Stimulated activated CD4-positive, alpha-beta T cell treated with anti-CD3 and anti-CD28 coated beads, Interleukin-4, amount 100 ng/mL, for 1 hour (primary cell): ENCODE data around the gene CAMTA1.

Experiments
- DNase-seq: peaks from one replicate; pipeline ENCODE4 v3.0.0-alpha.2; 2020

Gene CAMTA1

GRCh38 chr1:7430691-7431090, 645.4 kb downstream of the CAMTA1 start:
- no peak for DNase-seq

DNA sequence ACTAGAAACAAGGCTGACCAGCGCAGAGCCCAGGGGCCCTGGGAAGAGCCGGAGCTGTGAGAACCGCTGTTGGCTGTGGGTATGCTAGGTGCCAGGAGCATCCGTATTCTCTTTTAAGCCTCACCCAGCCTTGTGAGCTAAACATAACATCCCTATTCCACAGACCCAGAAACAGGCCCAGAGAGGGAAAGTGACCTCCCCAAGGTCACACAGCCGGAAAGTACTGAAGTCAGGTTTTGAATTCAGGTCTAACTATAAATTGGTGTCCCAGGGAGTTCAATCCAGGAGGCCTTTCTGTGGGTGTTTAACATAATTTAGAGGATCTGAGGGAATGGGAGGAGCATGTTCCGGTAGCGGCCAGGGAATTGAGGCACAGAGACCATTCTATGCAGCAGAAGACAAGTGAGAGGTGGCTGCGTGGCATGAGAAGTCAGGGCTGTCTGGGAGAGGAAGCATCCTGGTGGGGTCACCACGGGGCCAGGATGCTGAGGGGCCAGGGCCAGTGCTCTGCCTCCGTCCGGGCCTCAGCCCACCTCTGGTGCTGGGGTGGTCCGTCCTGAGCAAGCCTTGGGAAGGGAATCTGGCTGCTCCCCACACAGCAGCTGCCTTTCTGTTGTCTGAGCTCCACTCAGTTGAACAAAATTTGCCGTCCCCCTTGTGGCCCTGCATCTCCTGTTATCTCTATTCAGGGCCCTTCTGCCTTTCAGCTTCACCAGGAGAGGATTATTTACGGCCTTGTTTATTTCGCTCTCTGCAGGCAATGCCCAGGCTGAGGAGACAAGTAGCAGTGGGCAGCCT, 647.0 kb downstream of the CAMTA1 start:
- no peak for DNase-seq

DNA sequence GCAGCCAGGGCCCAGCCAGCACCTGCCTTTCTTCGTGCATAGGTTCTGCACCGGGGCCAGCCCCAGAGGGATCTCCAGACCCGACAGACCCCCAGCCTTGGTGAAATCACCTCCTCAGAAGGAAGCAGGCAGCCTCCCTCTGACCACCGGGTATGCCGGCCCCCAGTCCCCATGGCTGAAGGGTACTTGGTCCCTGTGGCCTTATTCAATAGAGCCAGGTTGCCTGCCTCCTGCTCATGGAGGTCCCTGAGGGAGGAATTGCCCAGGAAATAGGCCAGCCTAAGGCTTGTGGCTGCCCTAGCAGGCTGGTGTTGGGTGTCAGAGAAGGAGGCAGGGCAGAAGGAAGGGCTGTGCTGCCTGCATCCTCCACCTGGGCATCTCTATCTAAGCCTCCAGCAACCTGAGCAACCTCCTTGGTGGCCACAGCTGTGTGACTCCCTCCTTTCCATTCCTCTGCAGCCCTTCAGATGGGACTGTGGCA, 647.7 kb downstream of the CAMTA1 start:
- no peak for DNase-seq

DNA sequence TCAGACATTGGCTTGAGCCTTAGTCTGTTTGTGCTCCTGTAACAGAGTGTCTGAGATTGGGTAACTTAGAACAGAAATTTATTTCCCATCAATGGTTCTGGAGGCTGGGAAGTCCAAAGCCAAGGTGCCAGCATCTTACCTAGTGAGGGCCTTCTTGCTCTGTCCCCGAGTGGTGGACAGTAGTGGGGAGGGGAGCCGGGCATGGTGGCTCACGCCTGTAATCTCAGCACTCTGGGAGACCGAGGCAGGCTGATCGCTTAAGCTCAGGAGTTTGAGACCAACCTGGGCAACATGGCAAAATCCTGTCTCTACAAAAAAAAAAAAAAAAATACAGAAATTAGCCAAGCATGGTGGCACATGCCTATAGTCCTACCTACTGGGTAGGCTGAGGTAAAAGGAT, 649.3 kb downstream of the CAMTA1 start:
- no peak for DNase-seq

- DNase-seq = no peak
Measured at GRCh38 chr1:7435276-7436055, 650.2 kb downstream of the CAMTA1 start.

DNA sequence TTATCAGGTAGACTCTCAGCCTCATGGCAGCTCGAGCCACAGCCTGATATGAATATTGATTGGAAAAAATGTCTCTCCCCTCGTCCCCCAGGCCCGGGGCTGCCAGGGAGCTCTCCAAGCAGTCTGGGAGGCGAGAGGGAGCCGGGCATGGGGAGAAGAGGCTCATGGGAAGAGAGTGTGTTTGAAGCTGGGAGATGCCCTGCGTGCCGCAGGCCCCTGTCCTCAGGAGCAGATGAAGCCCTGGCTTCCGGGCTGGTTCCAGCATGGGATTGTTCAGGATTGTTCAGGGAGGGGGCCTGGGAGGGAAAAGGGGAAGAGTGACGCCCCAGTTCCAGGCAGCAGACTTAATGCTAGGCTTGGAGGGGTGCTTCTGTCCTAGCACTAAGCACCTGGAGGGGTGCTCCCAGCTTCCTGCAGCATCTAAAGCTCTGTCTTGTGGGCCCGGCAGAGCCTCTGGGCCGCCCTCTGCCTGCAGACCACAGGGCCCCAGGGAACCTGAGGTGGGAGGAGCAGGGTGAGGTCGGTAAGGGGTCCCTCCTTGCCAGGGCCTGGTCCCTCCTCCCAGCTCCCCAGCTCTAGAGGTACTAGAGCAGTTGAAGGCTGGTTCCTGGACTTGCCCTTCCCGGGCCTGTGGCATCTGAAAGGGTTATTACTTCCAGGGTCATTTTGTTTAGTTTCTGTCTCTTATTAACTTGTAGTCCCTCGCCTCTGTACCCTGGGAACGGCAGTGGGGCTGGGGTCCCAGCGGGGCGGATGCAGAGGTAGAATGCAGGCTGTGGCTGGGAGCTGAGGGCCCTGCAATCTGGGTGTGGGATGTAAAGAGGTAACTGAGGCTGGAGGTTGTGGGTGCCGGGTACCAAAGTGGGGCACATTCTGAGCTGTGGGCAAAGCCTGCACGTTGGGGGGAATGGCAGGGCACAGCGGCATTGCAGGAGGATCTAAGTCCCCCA, 651.1 kb downstream of the CAMTA1 start:
- no peak for DNase-seq

DNA sequence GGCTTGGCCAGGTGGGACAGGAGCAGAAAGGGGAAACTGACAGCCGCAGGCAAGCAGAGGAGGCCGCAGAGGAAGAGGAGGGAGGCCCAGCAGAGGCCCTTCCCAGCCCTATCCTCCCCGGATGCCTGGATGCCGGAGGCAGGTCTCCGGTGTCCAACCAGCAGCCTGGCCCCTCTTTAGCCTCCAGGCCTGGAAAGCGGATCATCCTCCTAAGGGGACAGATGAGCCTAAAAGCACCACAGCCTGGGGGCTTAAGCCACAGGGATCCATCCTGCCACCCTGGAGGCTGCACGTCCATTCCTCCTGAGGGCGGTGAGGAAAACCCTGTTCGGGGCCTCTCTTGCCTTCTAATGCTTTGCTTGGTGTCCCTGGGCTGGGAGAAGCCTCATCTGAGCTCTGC, 651.8 kb downstream of the CAMTA1 start:
- no peak for DNase-seq

GRCh38 chr1:7437608-7438395, 652.5 kb downstream of the CAMTA1 start:
- DNase-seq = no peak

DNA sequence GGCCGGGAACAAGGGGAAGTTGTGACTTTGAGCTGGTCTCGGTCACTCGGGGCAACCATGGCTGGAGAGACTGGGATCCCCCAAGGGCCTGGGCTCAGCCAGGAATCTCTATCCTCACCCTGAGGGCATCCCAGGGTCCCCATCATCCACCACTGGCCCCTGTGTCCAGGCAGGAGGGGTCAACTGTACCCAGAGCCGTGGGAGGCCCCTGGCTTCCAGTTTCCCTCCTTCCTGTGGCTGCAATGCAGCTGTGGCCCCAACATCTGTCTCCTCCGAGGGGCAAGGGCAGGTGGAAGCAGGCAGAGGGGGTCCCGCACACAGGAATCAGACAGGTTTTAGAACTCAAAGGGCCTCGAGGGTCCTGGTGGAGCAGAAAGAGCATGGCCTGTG, 653.1 kb downstream of the CAMTA1 start:
- DNase-seq = no peak

DNA sequence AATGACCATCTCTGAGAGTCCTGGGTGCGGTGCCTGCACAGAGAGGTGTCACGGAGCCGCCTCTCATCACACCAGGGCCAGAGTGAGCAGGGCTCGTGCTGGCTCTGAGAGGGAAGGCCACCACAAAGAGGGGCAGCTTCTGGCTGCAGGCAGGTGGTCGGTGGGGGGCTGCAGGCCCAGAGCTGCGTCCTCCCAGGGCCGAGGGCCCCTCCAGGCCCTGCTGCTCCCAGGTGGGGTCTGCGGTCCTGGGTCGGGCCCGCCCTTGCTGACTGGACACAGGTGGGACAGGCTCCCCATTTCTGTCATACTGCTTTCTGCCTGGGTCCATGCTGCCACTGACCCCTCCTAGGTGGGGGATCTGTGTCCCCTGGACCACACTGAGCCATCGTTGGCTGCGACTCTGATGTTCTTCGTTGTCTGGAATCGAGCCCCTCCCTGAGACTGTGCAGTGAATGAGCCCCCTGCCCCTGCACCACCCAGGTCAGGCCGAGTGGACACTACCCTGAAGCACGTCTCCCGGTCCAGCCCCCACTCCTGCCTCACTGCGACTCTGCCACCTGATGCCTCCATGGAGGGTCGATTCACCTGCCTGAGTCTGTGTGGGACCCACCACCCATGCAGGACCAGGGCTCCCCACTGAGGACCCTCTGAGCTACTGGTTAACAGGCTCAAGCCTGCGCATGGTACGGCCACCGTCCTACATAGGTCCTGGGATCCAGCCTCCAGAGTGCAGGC, 653.8 kb downstream of the CAMTA1 start:
- DNase-seq = no peak

- no peak for DNase-seq
Measured at GRCh38 chr1:7440154-7440553, 654.9 kb downstream of the CAMTA1 start.

GRCh38 chr1:7441143-7441841, 656.0 kb downstream of the CAMTA1 start:
- DNase-seq = no peak

GRCh38 chr1:7442036-7442435, 656.8 kb downstream of the CAMTA1 start:
- no peak for DNase-seq

GRCh38 chr1:7442918-7443317, 657.7 kb downstream of the CAMTA1 start:
- no peak for DNase-seq

- DNase-seq = no peak
Measured at GRCh38 chr1:7444363-7444762, 659.1 kb downstream of the CAMTA1 start.

GRCh38 chr1:7447093-7447492, 661.8 kb downstream of the CAMTA1 start:
- DNase-seq = no peak

- DNase-seq = no peak
Measured at GRCh38 chr1:7447736-7448135, 662.5 kb downstream of the CAMTA1 start.

- DNase-seq = no peak
Measured at GRCh38 chr1:7448986-7449385, 663.7 kb downstream of the CAMTA1 start.

DNA sequence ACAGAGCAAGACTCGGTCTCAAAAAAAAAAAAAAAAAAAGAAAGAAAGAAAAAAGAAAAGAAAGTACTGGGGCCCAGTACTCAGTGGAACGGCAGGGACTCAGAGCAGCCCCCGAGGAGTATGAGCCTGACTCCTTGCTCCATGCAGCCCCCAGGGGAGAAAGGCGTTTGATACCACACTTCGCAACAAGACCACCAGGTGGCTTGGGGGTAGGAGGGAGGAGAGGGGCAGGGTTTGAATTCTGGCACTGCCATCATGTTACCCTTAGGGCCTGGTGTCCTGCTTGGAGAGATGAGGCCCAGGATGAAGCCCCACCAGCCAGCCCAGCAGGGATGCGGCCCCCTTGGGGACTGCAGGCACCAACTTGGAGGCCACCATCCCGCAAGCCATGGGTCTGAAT, 664.5 kb downstream of the CAMTA1 start:
- no peak for DNase-seq

DNA sequence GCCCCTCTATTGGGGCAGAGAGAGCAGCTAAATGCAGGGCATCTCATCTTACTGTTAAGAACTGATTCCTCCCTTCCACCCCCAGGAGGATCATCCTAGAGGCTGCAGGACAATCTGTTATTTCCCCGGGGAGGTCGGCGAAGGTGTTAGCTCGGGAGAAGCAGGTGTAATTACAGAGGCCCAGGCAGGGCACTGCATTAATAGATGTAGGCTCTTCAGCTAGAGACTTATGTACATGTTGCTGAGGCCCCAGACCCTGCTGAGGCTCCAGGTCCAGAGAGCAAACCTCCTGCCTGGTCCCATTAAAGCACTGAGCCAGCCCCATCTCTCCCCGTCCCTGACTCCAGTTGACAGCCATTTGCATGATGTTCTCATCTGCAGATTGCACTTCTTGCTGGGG, 665.6 kb downstream of the CAMTA1 start:
- DNase-seq = no peak

- no peak for DNase-seq
Measured at GRCh38 chr1:7453038-7453437, 667.8 kb downstream of the CAMTA1 start.
